ENCODE measurements around the gene SRPX.

DNA sequence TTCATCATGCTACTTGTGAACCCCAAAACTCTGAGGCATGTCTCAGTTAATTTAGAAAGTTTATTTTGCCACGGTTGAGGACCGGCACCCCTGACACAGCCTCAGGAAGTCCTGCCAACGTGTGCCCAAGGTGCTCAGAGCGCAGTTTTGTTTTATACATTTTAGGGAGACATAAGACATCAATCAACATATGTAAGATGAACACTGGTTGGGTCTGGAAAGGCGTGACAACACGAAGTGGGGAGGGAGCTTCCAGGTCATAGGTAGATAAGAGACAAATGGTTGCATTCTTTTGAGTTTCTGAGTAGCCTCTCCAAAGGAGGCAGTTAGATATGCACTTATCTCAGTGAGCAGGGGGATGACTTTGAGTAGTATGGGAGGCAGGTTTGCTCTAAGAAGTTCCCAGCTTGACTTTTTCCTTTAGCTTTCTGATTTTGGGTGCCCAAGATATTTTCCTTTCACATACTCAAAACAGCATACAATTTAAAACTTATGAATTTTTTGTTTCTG, 115.4 kb downstream of the SRPX start:
- TF ChIP-seq CTCF (IDR thresholded peaks at IDR 0.05) (no peak), EP300 (IDR thresholded peaks at IDR 0.05) (no peak)

All from tibial nerve (tissue), 4 donors.